Activated CD8-positive, alpha-beta memory T cell treated with anti-CD3 and anti-CD28 coated beads, Interleukin-2, amount 10 ng/mL, durations not matched to agents 7 days and 5 days (primary cell): ENCODE data around the gene TSHR. TPM values are rescaled to one million over a fixed set of nuclear protein-coding genes. Genes with fewer than 3 reads are reported as not detected.
"Not testable (repeated sequence)": the region's sequence is repeated elsewhere in the genome, so short reads cannot be mapped to it uniquely, and the experiment has no call there.

Experiments used
- ATAC-seq: fragments of 150-1000 bp; cut with Tn5 transposase; one replicate; pipeline ENCODE4 v1.10.0; 2021; ENCODE audit warnings: moderate library complexity
- CTCF ChIA-PET: fragments of 350-600 bp; sonication (Branson Sonifier 250); formaldehyde crosslinking; loops from one replicate; lab custom pipeline; 2021; ENCODE audit warnings: antibody characterized with exemption; lab: Charles Lee
- DNase-seq: peaks from one replicate; pipeline ENCODE4 v3.0.0-alpha.2; 2020
- H3K27ac Mint-ChIP-seq: one replicate; pipeline ENCODE4 v1.8.0; 2021; ENCODE audit warnings: mild to moderate bottlenecking, mixed read lengths
- H3K27me3 Mint-ChIP-seq: one replicate; pipeline ENCODE4 v1.8.0; 2021; ENCODE audit warnings: mixed read lengths
- H3K36me3 Mint-ChIP-seq: one replicate; pipeline ENCODE4 v1.8.0; 2021; ENCODE audit warnings: mild to moderate bottlenecking, mixed read lengths
- H3K4me1 Mint-ChIP-seq: one replicate; pipeline ENCODE4 v1.8.0; 2021; ENCODE audit warnings: mixed read lengths
- H3K4me3 Mint-ChIP-seq: one replicate; pipeline ENCODE4 v1.8.0; 2021; ENCODE audit warnings: mild to moderate bottlenecking, moderate library complexity, mixed read lengths
- H3K9me3 Mint-ChIP-seq: one replicate; pipeline ENCODE4 v1.8.0; 2022; ENCODE audit warnings: low read depth, mixed read lengths
- total RNA-seq, 2 experiments: library from RNA; stranded (reverse); gene quantifications; one replicate each; pipeline ENCODE4 v1.2.3, GENCODE V29; 2021

Gene TSHR
- total RNA-seq, 2 experiments from 2014 or later = 0.73 TPM; not detected in 1

DNA sequence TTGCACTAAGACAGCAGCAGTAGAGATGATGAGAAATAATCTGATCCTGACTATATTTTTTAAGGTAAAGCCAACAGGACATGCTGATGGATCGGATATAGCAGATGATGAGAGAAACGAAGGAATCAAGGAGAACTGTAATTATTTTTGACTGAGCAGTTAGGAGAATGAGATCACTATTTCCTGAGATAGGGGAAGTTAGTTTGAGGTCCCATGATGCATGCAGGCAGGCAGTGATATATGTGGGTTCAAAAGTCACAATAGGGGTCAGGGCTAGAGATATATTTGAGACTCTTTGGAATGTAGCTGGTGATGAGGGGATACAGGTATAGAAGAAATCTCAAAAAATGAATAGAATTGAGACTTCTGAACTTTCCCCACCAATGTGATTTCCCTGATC is 157.8 kb downstream of the TSHR start:
- no peak overlapping the region for H3K4me3 Mint-ChIP-seq
- H3K27me3 Mint-ChIP-seq = no peaks in the 10 kb centered on the region
- H3K36me3 Mint-ChIP-seq = no peaks in the 10 kb centered on the region
- H3K27ac Mint-ChIP-seq = no peak overlapping the region
- no peaks in the 10 kb centered on the region for H3K9me3 Mint-ChIP-seq
- CTCF ChIA-PET = no interaction called here
- ATAC-seq (no peak), DNase-seq (no peak)
- no peaks in the 10 kb centered on the region for H3K4me1 Mint-ChIP-seq

DNA sequence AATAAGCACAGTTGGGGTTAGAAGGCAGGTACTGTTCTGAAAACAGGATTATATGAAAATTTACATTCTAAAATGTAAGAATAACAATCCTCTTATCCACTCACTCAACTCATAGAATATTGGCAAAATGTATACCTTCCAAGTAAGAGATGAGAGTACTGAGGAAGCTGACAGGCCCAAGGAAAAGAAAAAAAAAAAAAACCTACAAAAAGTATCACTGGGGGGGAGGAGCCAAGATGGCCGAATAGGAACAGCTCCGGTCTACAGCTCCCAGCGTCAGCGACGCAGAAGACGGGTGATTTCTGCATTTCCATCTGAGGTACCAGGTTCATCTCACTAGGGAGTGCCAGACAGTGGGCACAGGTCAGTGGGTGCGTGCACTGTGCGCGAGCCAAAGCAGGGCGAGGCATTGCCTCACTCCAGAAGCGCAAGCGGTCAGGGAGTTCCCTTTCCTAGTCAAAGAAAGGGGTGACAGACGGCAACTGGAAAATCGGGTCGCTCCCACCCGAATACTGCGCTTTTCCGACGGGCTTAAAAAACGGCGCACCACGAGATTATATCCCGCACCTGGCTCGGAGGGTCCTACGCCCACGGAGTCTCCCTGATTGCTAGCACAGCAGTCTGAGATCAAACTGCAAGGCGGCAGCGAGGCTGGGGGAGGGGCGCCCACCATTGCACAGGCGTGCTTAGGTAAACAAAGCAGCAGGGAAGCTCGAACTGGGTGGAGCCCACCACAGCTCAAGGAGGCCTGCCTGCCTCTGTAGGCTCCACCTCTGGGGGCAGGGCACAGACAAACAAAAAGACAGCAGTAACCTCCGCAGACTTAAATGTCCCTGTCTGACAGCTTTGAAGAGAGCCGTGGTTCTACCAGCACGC is 158.8 kb downstream of the TSHR start:
- CTCF ChIA-PET, H3K4me3 Mint-ChIP-seq: not testable (repeated sequence)

DNA sequence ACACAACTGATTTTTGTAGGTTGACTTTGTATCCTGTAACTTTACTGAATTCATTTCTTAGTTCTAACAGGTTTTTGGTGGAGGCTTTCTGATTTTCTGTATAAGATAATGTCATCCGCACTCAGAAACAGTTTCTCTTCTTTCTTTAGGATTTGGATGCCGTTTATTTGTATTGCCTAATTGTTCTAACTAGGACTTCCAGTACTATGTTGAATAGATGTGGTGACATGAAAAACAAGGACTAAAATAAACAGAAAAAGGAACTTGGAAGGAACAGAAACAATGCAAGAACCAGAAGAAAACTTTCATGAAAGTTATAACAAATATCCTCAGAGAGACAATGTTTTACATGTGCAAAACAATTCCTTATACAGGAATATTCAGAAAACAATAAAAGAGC is 165.1 kb downstream of the TSHR start:
- DNase-seq = no peak
- Mint-ChIP-seq H3K9me3 (no peaks in the 10 kb centered on the region), H3K27me3 (no peaks in the 10 kb centered on the region), H3K36me3 (no peaks in the 10 kb centered on the region), H3K27ac (no peak overlapping the region), H3K4me3 (no peak overlapping the region), H3K4me1 (peaks cover 5% of the 10 kb centered on the region)
- CTCF ChIA-PET = no interaction called here
- no peak for ATAC-seq

More for the DNA sequence above, 158.8 kb downstream of the TSHR start:
- not testable (repeated sequence) for H3K27me3 Mint-ChIP-seq, ATAC-seq, DNase-seq, H3K27ac Mint-ChIP-seq, H3K36me3 Mint-ChIP-seq, H3K9me3 Mint-ChIP-seq, H3K4me1 Mint-ChIP-seq

DNA sequence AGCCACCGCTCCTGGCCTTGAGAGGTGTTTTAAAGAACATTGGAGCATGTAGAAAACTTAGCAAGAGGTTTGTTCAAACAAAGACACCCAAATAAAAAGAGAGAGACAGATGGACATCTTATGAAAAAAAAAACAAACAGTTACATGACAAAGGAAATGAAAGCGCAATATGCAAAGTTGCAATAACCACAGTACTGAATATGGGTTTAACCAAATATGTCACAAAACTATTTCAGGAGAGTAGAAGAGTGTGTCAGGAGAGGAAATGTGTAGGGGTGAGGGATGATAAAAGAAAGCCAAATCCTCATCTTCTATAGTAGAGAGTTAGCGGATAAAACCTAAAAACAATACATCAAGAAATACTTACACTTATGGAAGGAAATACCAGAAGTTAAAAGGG is 166.9 kb downstream of the TSHR start:
- ATAC-seq (no peak), DNase-seq (no peak)
- CTCF ChIA-PET = no interaction called here
- no peak overlapping the region for H3K27ac Mint-ChIP-seq
- no peak overlapping the region for H3K4me3 Mint-ChIP-seq
- H3K4me1 Mint-ChIP-seq = peaks cover 5% of the 10 kb centered on the region
- no peaks in the 10 kb centered on the region for H3K9me3 Mint-ChIP-seq
- no peaks in the 10 kb centered on the region for H3K36me3 Mint-ChIP-seq
- H3K27me3 Mint-ChIP-seq = no peaks in the 10 kb centered on the region

DNA sequence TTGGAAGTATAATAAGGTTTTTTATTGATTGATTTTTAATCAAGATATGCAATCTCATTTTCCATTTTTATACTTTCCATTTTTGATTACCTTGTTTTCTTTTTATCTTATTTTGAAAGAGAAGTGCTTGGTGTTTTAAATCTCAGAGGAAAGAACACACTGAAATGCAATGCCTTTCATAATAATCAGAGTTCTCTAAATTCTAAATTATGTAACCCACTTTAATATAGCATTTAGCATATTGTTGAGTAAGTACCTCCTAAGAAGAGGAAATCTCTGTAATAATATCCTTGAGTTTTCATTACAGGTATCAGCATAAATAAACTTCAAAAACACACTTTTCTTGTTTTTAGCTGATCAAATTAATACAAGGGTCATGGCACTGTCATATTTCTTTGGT is 168.4 kb downstream of the TSHR start:
- Mint-ChIP-seq H3K36me3 (no peaks in the 10 kb centered on the region), H3K27ac (no peak overlapping the region), H3K4me3 (no peak overlapping the region), H3K27me3 (no peaks in the 10 kb centered on the region), H3K4me1 (peaks cover 5% of the 10 kb centered on the region), H3K9me3 (no peaks in the 10 kb centered on the region)
- CTCF ChIA-PET = no interaction called here
- ATAC-seq = no peak
- DNase-seq = no peak

DNA sequence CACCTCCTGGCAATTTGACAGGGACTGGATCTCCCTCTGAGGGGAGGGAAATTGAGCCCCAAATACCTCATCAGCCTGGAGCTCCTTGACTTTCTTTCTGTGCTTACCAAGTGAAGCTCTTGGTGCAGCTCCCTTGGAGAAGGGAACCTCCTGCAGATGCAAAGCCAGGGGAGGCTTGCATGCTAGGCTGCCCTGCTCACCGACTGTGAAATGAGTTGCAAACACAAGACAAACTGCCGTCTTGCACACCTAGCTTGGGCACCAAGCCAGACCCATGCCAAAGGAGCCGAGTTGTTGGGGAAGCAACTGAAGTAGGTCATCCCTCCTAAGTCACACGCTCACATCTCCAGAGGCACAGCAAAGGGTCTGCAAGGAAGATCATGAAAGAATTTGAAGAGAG is 170.1 kb downstream of the TSHR start:
- CTCF ChIA-PET = no interaction called here
- H3K36me3 Mint-ChIP-seq = no peaks in the 10 kb centered on the region
- H3K27me3 Mint-ChIP-seq = no peaks in the 10 kb centered on the region
- H3K9me3 Mint-ChIP-seq = no peaks in the 10 kb centered on the region
- no peak for ATAC-seq
- H3K27ac Mint-ChIP-seq = no peak overlapping the region
- H3K4me3 Mint-ChIP-seq = no peak overlapping the region
- DNase-seq = no peak
- H3K4me1 Mint-ChIP-seq = peaks cover 5% of the 10 kb centered on the region

DNA sequence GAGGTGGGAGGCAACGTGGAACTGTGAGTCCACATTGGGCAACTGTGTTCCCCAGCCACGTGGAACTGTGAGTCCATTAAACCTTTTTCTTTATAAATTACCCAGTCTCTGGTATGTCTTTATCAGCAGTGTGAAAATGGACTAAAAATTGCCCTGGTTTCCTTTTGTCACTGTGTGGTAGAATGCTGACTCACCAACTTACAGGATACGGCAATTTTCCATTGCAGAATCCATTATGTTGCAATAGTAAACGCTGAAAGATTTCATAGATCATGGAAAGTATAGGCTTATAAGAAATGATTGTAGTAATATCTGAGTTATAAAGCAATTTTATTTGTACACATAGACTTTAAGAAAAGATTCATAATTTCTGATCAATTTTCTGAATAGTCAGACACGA is 172.4 kb downstream of the TSHR start:
- DNase-seq = no peak
- CTCF ChIA-PET = no interaction called here
- Mint-ChIP-seq H3K36me3 (no peaks in the 10 kb centered on the region), H3K27me3 (no peaks in the 10 kb centered on the region), H3K9me3 (no peaks in the 10 kb centered on the region), H3K27ac (no peak overlapping the region), H3K4me3 (no peak overlapping the region), H3K4me1 (no peaks in the 10 kb centered on the region)
- no peak for ATAC-seq

DNA sequence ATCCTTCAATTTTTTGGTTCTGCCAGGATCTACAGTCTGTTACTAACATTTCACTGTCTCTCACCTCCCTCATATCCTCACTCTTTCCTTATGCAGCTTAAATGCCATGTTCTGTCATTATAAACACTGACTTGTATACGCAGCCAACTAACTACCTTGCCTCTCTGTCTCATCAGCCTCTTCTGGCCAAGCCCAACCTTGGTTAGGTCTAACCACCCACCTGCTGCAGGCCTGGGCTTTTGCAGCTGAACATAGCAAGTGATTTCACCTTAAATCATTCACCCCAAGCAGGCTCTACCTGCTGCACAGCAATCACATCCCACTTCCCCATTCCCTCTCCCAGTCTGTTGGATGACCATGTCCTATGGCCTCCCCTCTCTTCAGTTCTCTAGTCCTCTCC is 173.8 kb downstream of the TSHR start:
- H3K4me3 Mint-ChIP-seq = no peak overlapping the region

DNA sequence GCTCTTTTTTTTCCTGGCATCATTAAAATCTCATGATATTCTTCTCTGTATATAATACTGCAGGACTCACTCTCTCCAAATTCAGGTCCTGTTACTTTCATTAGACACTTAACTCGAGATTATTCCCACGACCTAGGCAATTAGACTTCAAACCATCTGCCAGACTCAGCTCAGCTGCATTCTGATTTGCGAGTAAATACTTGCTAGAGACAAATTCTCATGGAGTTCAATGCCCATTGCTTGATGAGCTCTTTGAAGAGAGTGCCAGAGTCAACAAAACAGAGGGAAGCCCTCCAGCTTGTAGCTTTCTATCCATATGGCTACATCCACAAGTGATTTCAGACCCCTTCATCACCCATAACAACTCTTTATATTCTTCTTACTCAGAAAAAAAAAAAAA is 177.0 kb downstream of the TSHR start:
- no peaks in the 10 kb centered on the region for H3K4me1 Mint-ChIP-seq
- CTCF ChIA-PET = no interaction called here
- H3K27ac Mint-ChIP-seq = no peak overlapping the region
- no peaks in the 10 kb centered on the region for H3K27me3 Mint-ChIP-seq
- ATAC-seq = no peak
- DNase-seq = no peak
- no peaks in the 10 kb centered on the region for H3K36me3 Mint-ChIP-seq
- H3K4me3 Mint-ChIP-seq = no peak overlapping the region
- H3K9me3 Mint-ChIP-seq = no peaks in the 10 kb centered on the region

More for the DNA sequence above, 173.8 kb downstream of the TSHR start:
- no peaks in the 10 kb centered on the region for H3K36me3 Mint-ChIP-seq
- CTCF ChIA-PET = no interaction called here
- no peaks in the 10 kb centered on the region for H3K9me3 Mint-ChIP-seq
- H3K4me1 Mint-ChIP-seq = no peaks in the 10 kb centered on the region
- DNase-seq = no peak
- ATAC-seq = no peak
- no peaks in the 10 kb centered on the region for H3K27me3 Mint-ChIP-seq
- no peak overlapping the region for H3K27ac Mint-ChIP-seq

DNA sequence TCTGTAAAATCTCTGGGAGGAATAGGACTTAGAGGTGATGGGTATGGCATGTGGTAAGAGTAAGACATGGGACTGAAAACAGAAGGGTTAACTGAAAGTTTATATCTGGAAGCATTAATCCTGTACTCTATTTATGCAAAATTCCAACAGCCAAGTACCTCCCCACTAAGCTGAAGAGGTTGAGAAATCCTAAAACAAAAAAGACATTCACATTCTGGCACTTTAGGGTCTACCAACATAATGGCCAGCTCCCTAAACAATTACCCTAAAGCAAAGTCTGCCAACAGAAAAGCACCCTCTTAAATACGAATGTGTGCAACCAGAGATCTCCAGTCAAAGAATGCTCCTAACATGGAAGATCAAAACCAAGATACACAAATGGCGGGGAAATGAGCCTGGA is 178.0 kb downstream of the TSHR start:
- CTCF ChIA-PET = no interaction called here
- H3K27me3 Mint-ChIP-seq = no peaks in the 10 kb centered on the region
- H3K4me1 Mint-ChIP-seq = no peaks in the 10 kb centered on the region
- H3K27ac Mint-ChIP-seq = no peak overlapping the region
- H3K4me3 Mint-ChIP-seq = no peak overlapping the region
- no peak for ATAC-seq
- no peaks in the 10 kb centered on the region for H3K36me3 Mint-ChIP-seq
- DNase-seq = no peak
- no peaks in the 10 kb centered on the region for H3K9me3 Mint-ChIP-seq

DNA sequence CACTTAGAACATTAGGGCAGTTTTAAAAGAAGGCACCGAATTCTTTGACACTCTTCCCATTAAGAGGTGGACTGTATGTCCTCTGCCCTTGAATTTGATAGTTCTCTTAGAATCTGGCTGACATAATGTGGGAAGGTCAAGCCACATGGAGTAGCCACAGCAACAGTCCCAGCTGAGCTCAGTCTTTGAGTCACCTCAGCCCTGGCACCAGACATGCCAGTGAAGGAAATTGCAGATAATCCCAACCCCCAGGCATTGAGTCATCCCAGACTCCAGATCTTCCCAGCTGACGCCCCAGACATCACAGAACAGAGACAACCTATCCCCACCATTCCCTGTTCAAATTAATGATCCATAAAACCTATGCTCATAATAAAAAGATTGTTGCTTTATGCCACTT is 181.9 kb downstream of the TSHR start:
- no peak overlapping the region for H3K27ac Mint-ChIP-seq
- no peak for DNase-seq
- H3K36me3 Mint-ChIP-seq = no peaks in the 10 kb centered on the region
- H3K4me3 Mint-ChIP-seq = no peak overlapping the region
- H3K9me3 Mint-ChIP-seq = no peaks in the 10 kb centered on the region
- ATAC-seq = no peak
- no peaks in the 10 kb centered on the region for H3K4me1 Mint-ChIP-seq
- no peaks in the 10 kb centered on the region for H3K27me3 Mint-ChIP-seq
- CTCF ChIA-PET = no interaction called here

DNA sequence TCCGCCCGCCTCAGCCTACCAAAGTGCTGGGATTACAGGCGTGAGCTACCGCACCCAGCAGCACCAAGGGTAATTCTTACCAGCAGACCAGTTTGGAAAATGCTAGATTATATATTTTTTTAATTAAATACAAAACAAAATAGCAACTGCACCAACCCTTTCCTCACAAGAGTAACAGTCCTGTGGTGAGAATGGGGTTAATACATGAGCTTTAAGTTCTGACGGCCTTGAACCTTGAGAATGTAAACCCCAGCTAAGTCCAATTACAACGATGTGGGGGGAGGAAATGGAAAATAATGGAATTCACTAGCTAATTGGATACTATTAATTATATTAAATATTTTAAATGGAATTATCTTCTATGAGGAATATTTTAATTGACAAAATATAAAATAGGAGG is 183.0 kb downstream of the TSHR start:
- H3K4me3 Mint-ChIP-seq = no peak overlapping the region
- no peak overlapping the region for H3K27ac Mint-ChIP-seq
- no peaks in the 10 kb centered on the region for H3K36me3 Mint-ChIP-seq
- CTCF ChIA-PET = no interaction called here
- no peaks in the 10 kb centered on the region for H3K27me3 Mint-ChIP-seq
- H3K9me3 Mint-ChIP-seq = no peaks in the 10 kb centered on the region
- no peaks in the 10 kb centered on the region for H3K4me1 Mint-ChIP-seq
- ATAC-seq (no peak), DNase-seq (no peak)

DNA sequence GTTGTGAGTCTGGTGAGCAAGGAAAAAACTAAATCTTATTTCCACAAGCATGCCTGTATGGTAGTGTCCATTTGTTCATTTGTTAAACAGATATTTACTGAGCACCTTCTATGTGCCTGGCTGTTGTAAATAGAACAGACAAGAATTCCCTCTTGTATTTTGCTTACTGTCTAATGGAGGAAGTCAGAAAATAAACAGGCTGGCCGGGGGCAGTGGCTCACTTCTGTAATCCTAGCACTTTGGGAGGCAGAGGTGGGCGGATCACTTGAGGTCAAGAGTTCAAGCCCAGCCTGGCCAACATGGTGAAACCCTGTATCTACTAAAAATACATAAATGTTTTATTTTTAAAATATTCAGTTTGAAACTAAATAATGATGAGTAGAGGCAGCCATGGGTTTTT is 186.0 kb downstream of the TSHR start:
- H3K4me3 Mint-ChIP-seq = no peak overlapping the region
- no peak for DNase-seq

DNA sequence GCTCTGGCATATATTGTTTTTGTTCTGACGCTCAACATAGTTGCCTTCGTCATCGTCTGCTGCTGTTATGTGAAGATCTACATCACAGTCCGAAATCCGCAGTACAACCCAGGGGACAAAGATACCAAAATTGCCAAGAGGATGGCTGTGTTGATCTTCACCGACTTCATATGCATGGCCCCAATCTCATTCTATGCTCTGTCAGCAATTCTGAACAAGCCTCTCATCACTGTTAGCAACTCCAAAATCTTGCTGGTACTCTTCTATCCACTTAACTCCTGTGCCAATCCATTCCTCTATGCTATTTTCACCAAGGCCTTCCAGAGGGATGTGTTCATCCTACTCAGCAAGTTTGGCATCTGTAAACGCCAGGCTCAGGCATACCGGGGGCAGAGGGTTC is 188.4 kb downstream of the TSHR start:
- Mint-ChIP-seq H3K4me1 (peaks cover 11% of the 10 kb centered on the region), H3K27ac (no peak overlapping the region), H3K36me3 (no peaks in the 10 kb centered on the region), H3K27me3 (no peaks in the 10 kb centered on the region), H3K4me3 (no peak overlapping the region), H3K9me3 (no peaks in the 10 kb centered on the region)
- DNase-seq = no peak
- CTCF ChIA-PET = no interaction called here
- ATAC-seq = no peak

More for the DNA sequence above, 186.0 kb downstream of the TSHR start:
- Mint-ChIP-seq H3K27me3 (no peaks in the 10 kb centered on the region), H3K9me3 (no peaks in the 10 kb centered on the region), H3K36me3 (no peaks in the 10 kb centered on the region), H3K4me1 (no peaks in the 10 kb centered on the region), H3K27ac (no peak overlapping the region)
- ATAC-seq = no peak
- CTCF ChIA-PET = no interaction called here
